ENCODE measurements around the gene CDK17. TPM values are rescaled to one million over a fixed set of nuclear protein-coding genes. Genes with fewer than 3 reads are reported as not detected.

The CDK17 gene
- total RNA-seq, 4 donors from 2014 or later = 93.5 to 105 (median 102) TPM

- TF ChIP-seq CTCF (IDR thresholded peaks at IDR 0.05) = no peak
- no peak for TF ChIP-seq POLR2A (IDR thresholded peaks at IDR 0.05)
- DNase-seq = no peak
- no peak overlapping the region for H3K4me3 ChIP-seq
- no peak overlapping the region for H3K27ac ChIP-seq
- no peaks in the 10 kb centered on the region for H3K4me1 ChIP-seq
- no peaks in the 10 kb centered on the region for H3K9me3 ChIP-seq
- H3K27me3 ChIP-seq = no peaks in the 10 kb centered on the region
- intact Hi-C loops (cut with DNase I; ENCODE audit: low total_unique reads) = no loop called here
- no peaks in the 10 kb centered on the region for H3K36me3 ChIP-seq
Measured at GRCh38 chr12:96327889-96328288, 72.3 kb downstream of the CDK17 start.

- H3K27me3 ChIP-seq = no peaks in the 10 kb centered on the region
- H3K27ac ChIP-seq = no peak overlapping the region
- no peak for TF ChIP-seq POLR2A (IDR thresholded peaks at IDR 0.05)
- TF ChIP-seq CTCF (IDR thresholded peaks at IDR 0.05) = no peak
- no peak for DNase-seq
- no peaks in the 10 kb centered on the region for H3K4me1 ChIP-seq
- intact Hi-C loops (cut with DNase I; ENCODE audit: low total_unique reads) = no loop called here
- no peak overlapping the region for H3K4me3 ChIP-seq
- no peaks in the 10 kb centered on the region for H3K9me3 ChIP-seq
- no peaks in the 10 kb centered on the region for H3K36me3 ChIP-seq
Measured at GRCh38 chr12:96327346-96327745, 72.9 kb downstream of the CDK17 start.

GRCh38 chr12:96326628-96327227 lies 73.5 kb downstream of the CDK17 start:
- intact Hi-C loops (cut with DNase I; ENCODE audit: low total_unique reads) = no loop called here
- no peaks in the 10 kb centered on the region for H3K36me3 ChIP-seq
- H3K4me1 ChIP-seq = no peaks in the 10 kb centered on the region
- H3K4me3 ChIP-seq = no peak overlapping the region
- H3K27ac ChIP-seq = no peak overlapping the region
- no peak for DNase-seq
- H3K9me3 ChIP-seq = no peaks in the 10 kb centered on the region
- no peak for TF ChIP-seq CTCF (IDR thresholded peaks at IDR 0.05)
- TF ChIP-seq POLR2A (IDR thresholded peaks at IDR 0.05) = no peak
- H3K27me3 ChIP-seq = no peaks in the 10 kb centered on the region

- Histone ChIP-seq H3K9me3 (no peaks in the 10 kb centered on the region), H3K36me3 (no peaks in the 10 kb centered on the region), H3K27me3 (no peaks in the 10 kb centered on the region), H3K27ac (no peak overlapping the region), H3K4me1 (no peaks in the 10 kb centered on the region), H3K4me3 (no peak overlapping the region)
- intact Hi-C loops (cut with DNase I; ENCODE audit: low total_unique reads) = no loop called here
- no peak for DNase-seq
- no peak for TF ChIP-seq CTCF (IDR thresholded peaks at IDR 0.05)
- TF ChIP-seq POLR2A (IDR thresholded peaks at IDR 0.05) = no peak
Measured at GRCh38 chr12:96323906-96324305, 76.3 kb downstream of the CDK17 start.

- Histone ChIP-seq H3K9me3 (no peaks in the 10 kb centered on the region), H3K36me3 (no peaks in the 10 kb centered on the region), H3K27ac (no peak overlapping the region), H3K27me3 (no peaks in the 10 kb centered on the region), H3K4me3 (no peak overlapping the region), H3K4me1 (no peaks in the 10 kb centered on the region)
- no peak for DNase-seq
- intact Hi-C loops (cut with DNase I; ENCODE audit: low total_unique reads) = no loop called here
- TF ChIP-seq POLR2A (IDR thresholded peaks at IDR 0.05) (no peak), CTCF (IDR thresholded peaks at IDR 0.05) (no peak)
Measured at GRCh38 chr12:96322720-96323119, 77.5 kb downstream of the CDK17 start.

All from uterus (tissue), 4 donors.